Liver (tissue), 9 donors: Measurements from ENCODE around the gene PLCD3. TPM values are rescaled to one million over a fixed set of nuclear protein-coding genes. Genes with fewer than 3 reads are reported as not detected.

Source experiments
- DNase-seq: peaks from one replicate; pipeline ENCODE4 v3.0.0-alpha.2; 2017; ENCODE audit warnings: low spot score
- H3K27ac ChIP-seq, 2 donors: one replicate each; pipeline ENCODE4 v1.7.0; 2013; ENCODE audit warnings: inconsistent platforms in 2 of 2, low read length in 2 of 2, control low read depth in 1 of 2, low read depth in 1 of 2, mild to moderate bottlenecking in 1 of 2
- H3K27me3 ChIP-seq, 4 donors: one replicate each; pipeline versions ENCODE4 v1.6.1 to v1.7.0; 2013; ENCODE audit warnings: low read length in 3 of 4, inconsistent platforms in 1 of 4, mild to moderate bottlenecking in 1 of 4, moderate library complexity in 1 of 4; ENCODE audit not compliant: control insufficient read depth in 4 of 4, insufficient read depth in 4 of 4
- H3K36me3 ChIP-seq, 4 donors: one replicate each; pipeline versions ENCODE4 v1.6.1 to v1.7.0; 2013; ENCODE audit warnings: low read length in 3 of 4, mild to moderate bottlenecking in 3 of 4, low read depth in 1 of 4, moderate library complexity in 1 of 4; ENCODE audit not compliant: control insufficient read depth in 4 of 4, insufficient read depth in 3 of 4
- H3K4me1 ChIP-seq, 4 donors: one replicate each; pipeline versions ENCODE4 v1.6.1 to v1.7.0; 2013; ENCODE audit warnings: low read length in 3 of 4, mild to moderate bottlenecking in 3 of 4, moderate library complexity in 1 of 4; ENCODE audit not compliant: control insufficient read depth in 4 of 4, insufficient read depth in 4 of 4
- H3K4me3 ChIP-seq, 3 donors: one replicate each; pipeline versions ENCODE4 v1.6.1 to v1.7.0; 2013; ENCODE audit warnings: low read length in 3 of 3, control low read depth in 1 of 3, low read depth in 1 of 3, mild to moderate bottlenecking in 1 of 3
- H3K9ac ChIP-seq, 2 donors: one replicate each; pipeline ENCODE4 v1.7.0; 2013; ENCODE audit warnings: low read length in 2 of 2, mild to moderate bottlenecking in 2 of 2, moderate library complexity in 2 of 2, control low read depth in 1 of 2, low read depth in 1 of 2
- H3K9me3 ChIP-seq, 4 donors: one replicate each; pipeline versions ENCODE4 v1.6.1 to v1.7.0; 2013; ENCODE audit warnings: low read length in 3 of 4; ENCODE audit not compliant: control insufficient read depth in 4 of 4
- ATF3 ChIP-seq: IDR thresholded peaks from 2 replicates; pipeline ENCODE4 v1.6.1; 2016; ENCODE audit warnings: antibody characterized with exemption
- CTCF ChIP-seq: fragments of 150-350 bp; IDR thresholded peaks from 2 replicates; pipeline ENCODE4 v1.5.1; 2017; ENCODE audit warnings: improper control_type of control experiment, low read depth, low read length; ENCODE audit not compliant: missing input control
- EGR1 ChIP-seq, 2 donors: IDR thresholded peaks; 2 replicates each; pipeline ENCODE4 v1.6.1; 2016 to 2018; ENCODE audit warnings: antibody characterized with exemption in 2 of 2, low read depth in 2 of 2
- FOXA1 ChIP-seq: IDR thresholded peaks from 2 replicates; pipeline ENCODE4 v1.6.1; 2016; ENCODE audit warnings: antibody characterized with exemption
- HNF4A ChIP-seq, 2 donors: conservative IDR thresholded peaks; 2 replicates each; pipeline ENCODE4 v1.6.1; 2016; ENCODE audit warnings: antibody characterized with exemption in 2 of 2, mild to moderate bottlenecking in 2 of 2
- JUND ChIP-seq, 2 donors: IDR thresholded peaks; 2 replicates each; pipeline ENCODE4 v1.6.1; 2016; ENCODE audit warnings: antibody characterized with exemption in 2 of 2
- MAX ChIP-seq: IDR thresholded peaks from 2 replicates; pipeline ENCODE4 v1.6.1; 2016; ENCODE audit warnings: antibody characterized with exemption
- RAD21 ChIP-seq, 2 donors: IDR thresholded peaks; 2 replicates each; pipeline ENCODE4 v1.6.1; 2016; ENCODE audit warnings: antibody characterized with exemption in 2 of 2, mild to moderate bottlenecking in 2 of 2
- REST ChIP-seq: IDR thresholded peaks from 2 replicates; pipeline ENCODE4 v1.6.1; 2016; ENCODE audit warnings: antibody characterized with exemption, mild to moderate bottlenecking
- SP1 ChIP-seq: IDR thresholded peaks from 2 replicates; pipeline ENCODE4 v1.6.1; 2018; ENCODE audit warnings: antibody characterized with exemption, mild to moderate bottlenecking
- TAF1 ChIP-seq: conservative IDR thresholded peaks from 2 replicates; pipeline ENCODE4 v1.6.1; 2016; ENCODE audit warnings: antibody characterized with exemption, mild to moderate bottlenecking
- YY1 ChIP-seq: IDR thresholded peaks from 2 replicates; pipeline ENCODE4 v1.6.1; 2016; ENCODE audit warnings: antibody characterized with exemption, mild to moderate bottlenecking
- ZBTB33 ChIP-seq: IDR thresholded peaks from 2 replicates; pipeline ENCODE4 v1.6.1; 2016; ENCODE audit warnings: antibody characterized with exemption
- WGBS: extraction: QIAGEN DNeasy Blood & Tissue Kit; methylation state at CpG from one replicate; pipeline ENCODE4 v1.1.7; 2013; 5-methylcytosine and 5-hydroxymethylcytosine counted together
- polyA plus RNA-seq, 2 donors: library from polyadenylated mRNA; stranded (reverse) in 1 of 2; unstranded in 1 of 2; fragments of 200-250 nt in 1 of 2; fragments of >200 nt in 1 of 2; fragmentation: Nextera tagmentation in 1 of 2; extraction: Ambion mirVana in 1 of 2; gene quantifications; one replicate each; pipeline versions ENCODE4 v1.2.1 to v1.2.3, GENCODE V29; 2013 to 2015
- total RNA-seq, 2 donors: library from RNA; depleted of rRNA; stranded (reverse); fragments of >200 nt; gene quantifications; one replicate each; pipeline ENCODE4 v1.2.3, GENCODE V29; 2014
- donor health status: healthy.
- donor health status: healthy.
- donor health status: healthy.
- donor health status: healthy.
- donor health status: healthy.

The PLCD3 gene
- total and polyA plus RNA-seq, 4 donors = 0.28 to 2.3 (median 1.4) TPM

GRCh38 chr17:45112559-45113423 lies 19.5 kb downstream of the PLCD3 start (continued):
- no peak for TF ChIP-seq ATF3
- TF ChIP-seq MAX = no peak

- Histone ChIP-seq H3K4me3 (no peak overlapping the region), H3K36me3 (peaks cover 3 to 16% (median 6%) of the 10 kb centered on the region in 4 donors), H3K9me3 (no peaks in the 10 kb centered on the region), H3K27ac (no peak overlapping the region), H3K27me3 (no peaks in the 10 kb centered on the region), H3K9ac (no peak overlapping the region), H3K4me1 (peaks cover 0 to 3% (median 0%) of the 10 kb centered on the region in 4 donors)
- 92% methylated on average over 11 of the region's 11 CpGs for WGBS
- TF ChIP-seq ATF3 (no peak), RAD21 (IDR thresholded peaks at IDR 0.05) (no peak), ZBTB33 (no peak), REST (no peak), HNF4A (conservative IDR thresholded peaks at IDR 0.05) (no peak), MAX (no peak)
- no peak for DNase-seq
Observed at GRCh38 chr17:45111850-45112249, 20.5 kb downstream of the PLCD3 start.

- Histone ChIP-seq H3K9me3 (no peaks in the 10 kb centered on the region), H3K4me1 (peaks cover 0 to 3% (median 0%) of the 10 kb centered on the region in 4 donors), H3K27me3 (no peaks in the 10 kb centered on the region), H3K36me3 (peaks cover 3 to 25% (median 11%) of the 10 kb centered on the region in 4 donors), H3K4me3 (no peak overlapping the region), H3K9ac (no peak overlapping the region), H3K27ac (no peak overlapping the region)
- DNase-seq = no peak
- WGBS = 88% methylated on average over 16 of the region's 16 CpGs
- TF ChIP-seq FOXA1 (no peak), HNF4A (conservative IDR thresholded peaks at IDR 0.05) (no peak), JUND (IDR thresholded peaks at IDR 0.05) (no peak), YY1 (no peak), TAF1 (no peak), CTCF (no peak), EGR1 (IDR thresholded peaks at IDR 0.05; ENCODE audit: low read depth in 2 of 2) (no peak), REST (no peak), SP1 (no peak)
Observed at GRCh38 chr17:45110676-45111611, 21.4 kb downstream of the PLCD3 start.
